Stimulated activated CD8-positive, alpha-beta memory T cell treated with anti-CD3 and anti-CD28 coated beads, Interleukin-7, amount 100 ng/mL, for 4 hours (primary cell): ENCODE results near the gene TBC1D22B.
"Not testable (repeated sequence)": the region's sequence is repeated elsewhere in the genome, so short reads cannot be mapped to it uniquely, and the experiment has no call there.

ENCODE experiments used
- DNase-seq, 2 donors: peaks; one replicate each; pipeline ENCODE4 v3.0.0-alpha.2; 2020; ENCODE audit warnings: low read depth in 2 of 2

TBC1D22B gene

GRCh38 chr6:37321101-37321500 lies 63.5 kb downstream of the TBC1D22B start:
- DNase-seq = no peak

- no peak for DNase-seq
These were observed 64.2 kb downstream of the TBC1D22B start for GRCh38 chr6:37321516-37322415.

- DNase-seq = no peak
These were observed 66.0 kb downstream of the TBC1D22B start for GRCh38 chr6:37323580-37323979.

DNA sequence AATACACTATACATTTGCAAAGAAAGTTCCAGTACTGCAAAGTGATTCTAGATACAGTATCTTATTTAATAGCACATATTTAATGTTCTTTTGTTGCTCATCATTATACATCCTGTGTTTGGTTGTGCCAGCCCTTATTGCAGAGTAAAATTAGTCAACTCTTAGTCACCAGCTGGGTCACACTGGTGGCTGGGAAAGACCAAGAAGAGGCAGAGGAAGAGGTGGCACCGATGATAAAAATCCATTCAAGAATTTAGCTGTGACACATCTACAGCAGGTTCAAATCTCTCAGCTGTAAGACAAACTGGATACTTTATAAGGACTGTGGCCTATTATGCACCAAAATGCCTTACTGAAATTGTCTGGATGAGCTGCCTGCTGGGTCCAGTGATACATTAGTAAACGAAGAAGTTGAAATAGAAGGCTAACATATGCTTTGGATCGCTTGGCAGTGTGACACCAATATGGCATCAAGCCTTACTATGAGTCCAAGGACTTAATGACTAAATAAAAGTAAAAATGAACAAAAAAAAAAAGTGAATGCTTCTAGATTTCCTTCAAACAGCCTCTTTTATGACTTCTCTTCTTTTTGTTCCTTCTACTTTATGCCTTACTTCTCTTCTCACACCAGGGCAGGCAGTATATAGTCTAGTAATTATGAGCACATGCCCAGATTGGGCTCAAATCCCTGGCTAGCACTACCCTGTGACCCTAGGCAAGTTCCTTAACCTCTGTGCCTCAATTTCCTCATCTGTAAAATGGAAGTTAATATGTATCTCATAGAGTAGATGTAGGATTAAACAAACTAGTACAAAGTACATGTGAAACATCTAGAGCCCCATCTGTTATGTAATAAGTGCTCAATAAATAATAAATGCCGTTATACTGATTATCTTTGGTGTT lies 66.8 kb downstream of the TBC1D22B start:
- peak in 1 of 2 donors; percentile 2 for DNase-seq

DNA sequence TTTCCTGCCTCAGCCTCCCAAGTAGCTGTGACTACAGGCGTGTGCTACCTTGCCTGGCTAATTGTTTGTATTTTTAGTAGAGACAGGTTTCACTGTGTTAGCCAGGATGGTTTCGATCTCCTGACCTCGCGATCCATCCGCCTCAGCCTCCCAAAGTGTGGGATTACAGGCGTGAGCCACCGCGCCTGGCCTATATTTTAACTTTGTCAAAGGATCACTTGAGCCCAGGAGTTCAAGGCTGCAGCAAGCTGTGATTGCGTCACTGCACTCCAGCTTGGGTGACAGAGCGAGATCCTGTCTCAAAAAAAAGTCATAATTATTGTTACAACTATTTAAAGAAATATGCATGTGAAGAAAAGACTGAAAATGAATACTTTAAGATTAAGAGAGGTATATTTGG lies 72.8 kb downstream of the TBC1D22B start:
- DNase-seq = not testable (repeated sequence)

- DNase-seq = no peak
These were observed 73.5 kb downstream of the TBC1D22B start for GRCh38 chr6:37331047-37331446.

- DNase-seq = no peak
These were observed 75.3 kb downstream of the TBC1D22B start for GRCh38 chr6:37332894-37333293.

GRCh38 chr6:37334047-37334446 lies 76.5 kb downstream of the TBC1D22B start:
- DNase-seq = no peak

DNA sequence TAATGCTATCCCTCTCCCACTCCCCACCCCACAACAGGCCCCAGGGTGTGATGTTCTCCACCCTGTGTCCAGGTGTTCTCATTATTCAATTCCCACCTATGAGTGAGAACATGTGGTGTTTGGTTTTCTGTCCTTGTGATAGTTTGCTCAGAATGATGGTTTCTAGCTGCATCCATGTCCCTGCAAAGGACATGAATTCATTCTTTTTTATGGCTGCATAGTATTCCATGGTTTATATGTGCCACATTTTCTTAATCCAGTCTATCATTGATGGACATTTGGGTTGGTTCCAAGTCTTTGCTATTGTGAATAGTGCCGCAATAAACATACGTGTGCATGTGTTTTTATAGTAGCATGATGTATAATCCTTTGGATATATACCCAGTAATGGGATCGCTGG lies 80.7 kb downstream of the TBC1D22B start:
- not testable (repeated sequence) for DNase-seq

DNA sequence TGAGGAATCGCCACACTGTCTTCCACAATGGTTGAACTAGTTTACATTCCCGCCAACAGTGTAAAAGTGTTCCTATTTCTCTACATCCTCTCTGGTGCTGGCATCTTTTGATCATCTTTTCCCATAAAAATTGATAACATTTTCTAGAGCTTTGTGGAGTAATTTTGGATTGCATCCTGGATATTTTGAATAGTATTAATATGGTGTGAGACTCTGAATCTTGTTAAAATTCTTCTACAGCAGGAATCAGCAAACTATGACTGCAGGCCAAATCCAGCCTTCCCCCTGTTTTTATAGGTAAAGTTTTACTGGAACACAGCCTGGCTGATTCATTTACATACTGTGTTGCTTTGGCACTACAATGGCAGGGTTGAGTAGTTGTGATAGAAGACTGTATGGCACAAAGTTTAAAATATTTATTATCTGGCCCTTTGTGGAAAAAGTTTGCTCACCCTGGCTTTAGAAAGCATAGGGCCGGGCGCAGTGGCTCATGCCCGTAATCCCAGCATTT lies 81.2 kb downstream of the TBC1D22B start:
- DNase-seq = no peak

- DNase-seq = no peak
These were observed 82.4 kb downstream of the TBC1D22B start for GRCh38 chr6:37339741-37340638.

DNA sequence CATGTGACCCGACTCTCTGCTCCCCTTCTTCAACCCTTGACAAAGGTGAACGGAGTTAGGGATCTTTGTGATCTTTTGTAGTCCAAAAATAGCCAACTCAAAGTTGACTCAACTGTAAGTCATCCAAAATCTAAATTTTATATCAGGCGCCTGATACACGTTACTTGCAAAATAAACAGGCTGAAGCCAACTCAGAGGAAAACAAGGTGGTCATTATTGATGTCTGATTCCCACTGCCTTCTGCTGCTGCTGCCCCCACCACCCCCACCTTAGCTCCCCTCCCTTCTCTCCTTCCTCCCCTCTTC lies 83.0 kb downstream of the TBC1D22B start:
- no peak for DNase-seq

GRCh38 chr6:37343248-37343647 lies 85.7 kb downstream of the TBC1D22B start:
- DNase-seq = no peak

DNA sequence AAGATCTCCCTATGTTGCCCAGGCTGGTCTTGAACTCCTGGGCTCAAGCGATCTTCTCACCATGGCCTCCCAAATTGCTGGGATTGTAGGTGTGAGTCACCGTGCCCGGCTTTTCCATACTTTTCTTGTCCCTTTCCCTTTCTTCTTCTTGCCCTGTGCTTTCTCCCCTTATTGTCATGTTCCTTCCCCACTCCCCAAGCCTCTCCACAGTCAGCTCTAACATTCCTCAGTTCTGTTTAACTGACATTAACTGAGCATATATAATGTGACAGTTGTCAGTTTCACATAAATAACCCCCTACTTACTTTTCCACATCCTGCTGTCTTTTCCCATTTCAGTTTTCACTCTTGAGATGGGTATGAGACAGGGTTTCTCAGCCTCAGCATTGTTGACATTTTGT lies 86.7 kb downstream of the TBC1D22B start:
- DNase-seq = no peak

DNA sequence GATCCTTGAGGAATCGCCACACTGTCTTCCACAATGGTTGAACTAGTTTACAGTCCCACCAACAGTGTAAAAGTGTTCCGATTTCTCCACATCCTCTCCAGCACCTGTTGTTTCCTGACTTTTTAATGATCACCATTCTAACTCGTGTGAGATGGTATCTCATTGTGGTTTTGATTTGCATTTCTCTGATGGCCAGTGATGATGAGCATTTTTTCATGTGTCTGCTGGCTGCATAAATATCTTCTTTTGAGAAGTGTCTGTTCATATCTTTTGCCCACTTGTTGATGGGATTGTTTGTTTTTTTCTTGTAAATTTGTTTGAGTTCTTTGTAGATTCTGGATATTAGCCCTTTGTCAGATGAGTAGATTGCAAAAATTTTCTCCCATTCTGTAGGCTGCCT lies 88.2 kb downstream of the TBC1D22B start:
- DNase-seq = not testable (repeated sequence)

DNA sequence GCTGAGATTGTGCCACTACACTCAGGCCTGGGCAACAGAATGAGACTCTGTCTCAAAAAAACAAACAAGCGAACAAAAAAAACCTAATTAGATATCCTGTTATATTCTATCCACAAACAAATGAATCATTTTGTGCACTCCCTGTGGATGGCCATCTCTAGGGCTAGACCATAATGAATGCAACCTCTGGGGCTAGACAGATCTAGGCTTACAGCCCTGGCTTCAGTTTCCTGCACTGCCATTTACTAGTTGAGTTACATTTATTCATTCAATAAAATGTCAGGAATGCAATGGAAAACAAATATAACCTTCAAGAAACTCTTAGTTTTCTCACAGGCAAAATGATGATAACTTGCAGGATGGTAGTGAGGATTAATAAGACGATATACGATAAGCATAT lies 89.6 kb downstream of the TBC1D22B start:
- DNase-seq = no peak

GRCh38 chr6:37347670-37348111 lies 90.1 kb downstream of the TBC1D22B start:
- no peak for DNase-seq

GRCh38 chr6:37351027-37351426 lies 93.5 kb downstream of the TBC1D22B start:
- DNase-seq = no peak

- DNase-seq = no peak
These were observed 94.8 kb downstream of the TBC1D22B start for GRCh38 chr6:37352384-37352783.

- DNase-seq = peak; percentile 79 to 84
These were observed 96.4 kb downstream of the TBC1D22B start, which contains the start of gene RNF8 for GRCh38 chr6:37353761-37354525. TSS of gene RNF8 (plus strand) at chr6:37353983. CDS start at chr6:37354165, 182 bp downstream.
